GM20431 (cell line): ENCODE results near the gene POP4.

ENCODE experiments used
- in situ Hi-C: fragments of 300-500 bp; cut with MseI, MboI; formaldehyde crosslinking; loops from one replicate; pipeline ENCODE4 v1.15.0; 2020; ENCODE audit warnings: low sequenced_read_pairs; ENCODE audit not compliant: unreplicated experiment

The POP4 gene

GRCh38 chr19:29576046-29576606, 30.0 kb upstream of the POP4 start:
- in situ Hi-C loops = no loop called here

DNA sequence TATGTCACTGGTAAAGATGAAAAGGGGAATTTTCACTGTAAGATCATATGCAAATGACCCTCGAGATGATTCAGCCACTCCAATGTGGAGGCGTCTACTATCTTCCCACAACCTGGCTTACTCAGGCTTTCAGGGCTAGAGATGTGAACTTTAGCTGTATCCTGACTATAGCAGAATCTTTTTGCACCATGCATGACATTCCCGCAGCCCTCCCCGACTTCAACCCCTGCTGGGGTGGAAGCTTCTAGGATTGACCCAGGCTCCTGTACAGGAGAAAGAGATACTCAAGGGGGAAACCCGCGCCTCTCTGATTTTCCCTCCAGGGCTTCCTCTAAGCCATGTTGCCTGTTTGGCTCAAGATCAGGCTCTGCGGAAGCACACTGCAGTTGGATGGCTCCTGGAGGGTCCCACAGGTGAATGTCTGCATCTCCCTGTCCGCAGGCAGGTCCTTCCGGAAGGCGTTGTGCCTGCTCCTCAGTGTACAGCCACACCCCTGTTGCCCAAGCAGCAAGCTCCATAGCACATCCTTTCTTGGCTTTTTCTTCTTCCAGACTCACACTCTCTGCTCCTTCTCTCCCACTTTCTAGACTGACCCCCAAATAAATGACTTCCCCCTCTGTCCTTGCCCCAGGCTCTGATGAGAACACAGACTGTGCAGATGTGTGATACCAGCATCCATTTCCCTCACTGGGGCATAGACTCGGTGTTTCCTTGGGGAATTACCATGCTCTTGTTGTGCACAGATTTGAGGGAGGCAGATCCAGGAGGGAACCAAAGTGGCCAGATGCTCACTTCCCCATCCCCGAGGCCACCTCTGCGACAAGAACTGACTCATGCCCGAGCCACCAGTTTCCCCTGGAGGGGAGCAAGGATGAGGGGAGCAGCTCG, 29.1 kb upstream of the POP4 start:
- in situ Hi-C loops = no loop called here

- in situ Hi-C loops = no loop called here
These were observed 28.5 kb upstream of the POP4 start for GRCh38 chr19:29577649-29577963.

GRCh38 chr19:29578349-29578748, 27.7 kb upstream of the POP4 start:
- in situ Hi-C loops = no loop called here

GRCh38 chr19:29579308-29579910, 26.7 kb upstream of the POP4 start:
- in situ Hi-C loops = no loop called here

DNA sequence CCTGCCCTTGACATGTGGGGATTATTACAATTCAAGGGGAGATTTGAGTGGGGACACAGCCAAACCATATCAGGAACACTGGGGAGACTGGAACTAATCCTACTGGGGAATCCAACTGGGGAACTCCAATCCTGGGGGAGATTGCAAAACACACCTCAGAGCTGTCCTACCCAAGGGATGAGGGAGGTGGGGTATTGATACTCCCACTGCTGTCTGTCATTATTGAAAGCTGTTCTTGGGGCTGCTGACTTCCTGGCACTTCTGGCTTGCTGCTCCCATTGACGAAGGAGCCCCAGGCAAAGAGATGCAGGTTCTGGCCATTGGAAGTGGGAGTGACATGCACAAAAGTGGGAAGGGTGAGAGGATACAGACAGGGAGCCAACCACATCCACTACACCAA, 24.7 kb upstream of the POP4 start:
- in situ Hi-C loops = no loop called here

- in situ Hi-C loops = no loop called here
These were observed 22.7 kb upstream of the POP4 start for GRCh38 chr19:29583196-29583999.

GRCh38 chr19:29586401-29586800, 19.7 kb upstream of the POP4 start:
- in situ Hi-C loops = no loop called here

DNA sequence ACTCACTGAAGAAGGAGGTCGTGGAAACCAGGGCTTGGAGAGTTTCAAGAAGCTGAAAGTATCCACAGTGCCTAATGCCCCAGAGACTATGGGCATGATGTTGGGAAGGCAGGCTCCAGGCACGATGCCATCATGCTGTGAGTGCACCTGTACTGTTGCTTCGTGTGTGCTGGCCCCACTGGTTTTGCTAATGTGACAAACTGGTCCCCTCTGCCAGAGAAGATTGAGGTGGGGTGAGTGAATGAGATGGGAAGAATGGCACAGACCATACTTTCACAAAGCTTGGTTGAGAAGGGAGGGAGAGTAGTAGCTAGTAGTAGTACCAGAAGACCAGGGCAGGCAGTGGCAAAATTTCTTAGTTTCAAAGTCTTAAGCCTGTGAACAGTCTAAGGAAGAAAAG, 19.0 kb upstream of the POP4 start:
- in situ Hi-C loops = no loop called here

GRCh38 chr19:29587518-29587986, 18.5 kb upstream of the POP4 start:
- in situ Hi-C loops = no loop called here

DNA sequence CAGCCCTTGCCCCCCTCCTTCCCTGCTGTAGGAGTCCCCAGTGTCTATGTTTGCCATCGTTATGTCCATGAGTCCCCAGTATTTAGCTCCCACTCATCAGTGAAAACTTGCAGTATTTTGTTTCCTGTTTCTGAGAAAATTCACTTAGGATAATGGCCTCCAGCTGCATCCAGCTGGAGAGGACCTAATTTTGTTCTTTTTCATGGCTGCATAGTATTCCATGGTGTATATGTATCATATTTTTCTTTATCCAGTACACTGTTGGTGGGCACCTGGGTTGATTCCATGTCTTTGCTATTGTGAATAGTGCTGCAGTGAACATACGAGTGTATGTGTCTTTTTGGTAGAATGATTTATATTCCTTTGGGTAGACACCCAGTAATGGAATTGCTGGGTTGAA, 18.0 kb upstream of the POP4 start:
- in situ Hi-C loops = no loop called here

GRCh38 chr19:29590278-29590677, 15.8 kb upstream of the POP4 start:
- in situ Hi-C loops = no loop called here

DNA sequence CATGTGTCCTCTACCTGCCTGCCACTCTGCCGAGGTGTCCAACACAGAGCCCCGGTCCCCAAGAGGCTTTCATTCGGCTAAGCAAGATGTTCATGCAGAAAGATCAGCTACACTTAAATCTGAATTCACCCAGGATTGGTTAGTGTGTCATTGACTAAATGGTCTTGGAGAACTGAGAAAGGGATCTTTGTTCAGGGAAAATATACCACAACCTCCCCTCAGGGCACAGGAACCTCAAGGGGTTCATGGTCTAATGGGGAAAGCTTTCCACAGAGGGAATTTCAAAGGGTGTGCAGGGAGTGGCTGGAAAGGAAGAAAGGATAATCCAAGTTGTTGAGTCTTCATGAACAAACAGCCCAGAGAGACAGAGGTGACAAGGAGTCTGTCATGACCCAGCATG, 14.4 kb upstream of the POP4 start:
- in situ Hi-C loops = no loop called here

- in situ Hi-C loops = no loop called here
These were observed 12.2 kb upstream of the POP4 start for GRCh38 chr19:29593869-29594268.

- in situ Hi-C loops = no loop called here
These were observed 9.9 kb upstream of the POP4 start for GRCh38 chr19:29596080-29596727.

- in situ Hi-C loops = no loop called here
These were observed 9.1 kb upstream of the POP4 start for GRCh38 chr19:29596885-29597525.

DNA sequence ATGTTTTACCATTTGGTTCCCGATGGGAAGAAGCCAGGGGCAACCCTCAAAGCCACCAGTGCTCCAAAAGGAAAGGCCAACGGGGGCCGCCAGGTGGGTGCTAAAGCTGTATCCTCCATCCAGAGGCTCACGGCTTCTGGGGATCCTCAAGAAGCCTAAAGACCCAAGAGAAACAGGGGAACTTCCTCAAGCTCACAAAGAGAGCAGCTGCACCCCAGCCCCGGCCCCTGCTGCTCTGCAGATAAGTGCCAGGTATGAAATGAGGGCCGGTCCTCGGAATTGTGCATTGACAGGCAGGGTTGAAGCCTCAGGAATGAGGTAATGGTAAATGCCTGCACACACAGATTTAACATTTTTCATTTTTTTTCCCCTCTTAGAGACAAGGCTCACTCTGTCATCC, 8.0 kb upstream of the POP4 start:
- in situ Hi-C loops = no loop called here

- in situ Hi-C loops = no loop called here
These were observed 7.6 kb upstream of the POP4 start for GRCh38 chr19:29598496-29598895.

- in situ Hi-C loops = loop anchor here (10.0 kb wide), 1 partner anchor 101 kb away; no protein-coding TSS in a partner anchor
These were observed 2.8 kb upstream of the POP4 start for GRCh38 chr19:29603308-29603707.

- in situ Hi-C loops = loop anchor here (10.0 kb wide), 1 partner anchor 98 kb away; no protein-coding TSS in a partner anchor
These were observed 301 bp downstream of the POP4 start for GRCh38 chr19:29606420-29606747.
